Measurements from ENCODE around the gene YTHDF1.

DNA sequence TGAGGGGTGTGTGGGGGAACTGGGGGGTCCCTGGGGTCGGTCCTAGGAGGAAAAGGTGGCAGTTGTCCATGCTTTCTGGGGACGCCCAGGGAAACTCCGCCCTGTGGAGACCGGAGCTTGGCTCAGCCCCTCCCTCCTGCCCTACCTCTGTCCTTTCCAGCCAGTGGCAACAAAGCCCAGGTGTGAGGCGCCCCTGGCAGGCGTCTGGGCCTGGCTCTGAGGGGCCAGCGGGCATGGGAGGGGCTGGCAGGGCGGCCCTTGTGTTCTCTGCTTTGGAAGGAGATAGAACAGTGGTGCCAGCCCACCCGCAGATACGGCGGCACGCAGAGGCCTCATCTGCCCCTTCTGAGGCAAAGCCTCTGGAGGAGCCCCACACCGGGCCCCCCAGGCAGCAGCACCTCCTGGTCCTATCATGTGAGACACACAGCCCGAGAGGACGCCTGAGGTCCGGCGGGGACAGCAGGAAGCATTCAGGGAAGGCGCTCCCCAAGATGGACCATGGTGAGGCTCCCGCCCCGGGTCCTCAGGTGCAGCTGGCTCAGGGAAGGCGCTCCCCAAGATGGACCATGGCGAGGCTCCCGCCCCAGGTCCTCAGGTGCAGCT, 47.9 kb downstream of the YTHDF1 start:
- TF ChIP-seq POLR2A (IDR thresholded peaks at IDR 0.05) (no peak), CTCF (IDR thresholded peaks at IDR 0.05) (no peak)
